ENCODE data around the gene VPS37B.

VPS37B gene

GRCh38 chr12:122840580-122841513 is 55.1 kb downstream of the VPS37B start:
- DNase-seq (ENCODE audit: low read depth): no peak

- DNase-seq (ENCODE audit: low read depth): no peak
Observed at GRCh38 chr12:122839907-122840554, 55.9 kb downstream of the VPS37B start.

GRCh38 chr12:122838841-122839240 is 57.1 kb downstream of the VPS37B start:
- no peak for DNase-seq (ENCODE audit: low read depth)

- DNase-seq (ENCODE audit: low read depth): no peak
Observed at GRCh38 chr12:122837306-122838265, 58.3 kb downstream of the VPS37B start.

- DNase-seq (ENCODE audit: low read depth): no peak
Observed at GRCh38 chr12:122836027-122836921, 59.6 kb downstream of the VPS37B start.

- no peak for DNase-seq (ENCODE audit: low read depth)
Observed at GRCh38 chr12:122835750-122836026, 60.2 kb downstream of the VPS37B start.

- no peak for DNase-seq (ENCODE audit: low read depth)
Observed at GRCh38 chr12:122834921-122835749, 60.8 kb downstream of the VPS37B start, which contains the start of gene HIP1R. TSS of gene HIP1R (plus strand) at chr12:122835457. CDS start at chr12:122835551, 94 bp downstream.

- peak; percentile 51 for DNase-seq (ENCODE audit: low read depth)
Observed at GRCh38 chr12:122834104-122834920, 61.6 kb downstream of the VPS37B start.

- peak; percentile 94 for DNase-seq (ENCODE audit: low read depth)
Observed at GRCh38 chr12:122830517-122831214, 65.3 kb downstream of the VPS37B start.

GRCh38 chr12:122827258-122827657 is 68.7 kb downstream of the VPS37B start:
- DNase-seq (ENCODE audit: low read depth): no peak

GRCh38 chr12:122825773-122826724 is 69.9 kb downstream of the VPS37B start:
- no peak for DNase-seq (ENCODE audit: low read depth)

GRCh38 chr12:122823429-122823828 is 72.5 kb downstream of the VPS37B start:
- DNase-seq (ENCODE audit: low read depth): no peak

- no peak for DNase-seq (ENCODE audit: low read depth)
Observed at GRCh38 chr12:122820838-122821271, 75.1 kb downstream of the VPS37B start.

- DNase-seq (ENCODE audit: low read depth): no peak
Observed at GRCh38 chr12:122820138-122820537, 75.8 kb downstream of the VPS37B start.

GRCh38 chr12:122819209-122819785 is 76.6 kb downstream of the VPS37B start:
- DNase-seq (ENCODE audit: low read depth): no peak

Data from fibroblast of the conjunctiva (primary cell).